Stimulated activated CD8-positive, alpha-beta memory T cell treated with anti-CD3 and anti-CD28 coated beads, Interleukin-7, amount 100 ng/mL, for 1 hour (primary cell): Measurements from ENCODE around the gene LMAN1L.

Experiments used
- DNase-seq, 2 donors: peaks; one replicate each; pipeline ENCODE4 v3.0.0-alpha.2; 2020; ENCODE audit warnings: low read depth in 2 of 2

LMAN1L gene

GRCh38 chr15:74812533-74812932 lies at the start of gene LMAN1L:
TSS of gene LMAN1L (plus strand) at chr15:74812835. CDS start at chr15:74812855, 20 bp downstream.
- DNase-seq = no peak

DNA sequence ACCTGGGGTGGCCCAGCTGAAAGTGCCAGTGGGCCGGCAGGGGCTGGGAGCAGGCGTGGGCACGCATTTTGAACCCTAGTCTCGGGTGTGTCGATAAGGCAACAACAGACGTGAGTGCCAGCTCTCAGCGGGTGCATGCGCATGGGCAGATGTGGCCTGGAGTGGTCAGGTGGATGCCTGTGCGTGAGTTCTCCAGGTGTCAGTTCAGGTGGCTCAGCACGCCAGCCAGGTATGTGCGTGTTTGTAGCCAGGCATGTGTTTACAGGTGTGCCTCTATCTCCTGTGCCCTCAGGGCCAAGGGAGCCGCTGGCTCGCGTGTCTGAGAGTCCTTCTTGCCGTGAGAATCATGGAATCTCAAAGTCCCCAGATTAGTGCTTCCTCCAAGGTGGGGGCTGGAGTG lies 49.2 kb upstream of the LMAN1L start:
- DNase-seq = no peak

DNA sequence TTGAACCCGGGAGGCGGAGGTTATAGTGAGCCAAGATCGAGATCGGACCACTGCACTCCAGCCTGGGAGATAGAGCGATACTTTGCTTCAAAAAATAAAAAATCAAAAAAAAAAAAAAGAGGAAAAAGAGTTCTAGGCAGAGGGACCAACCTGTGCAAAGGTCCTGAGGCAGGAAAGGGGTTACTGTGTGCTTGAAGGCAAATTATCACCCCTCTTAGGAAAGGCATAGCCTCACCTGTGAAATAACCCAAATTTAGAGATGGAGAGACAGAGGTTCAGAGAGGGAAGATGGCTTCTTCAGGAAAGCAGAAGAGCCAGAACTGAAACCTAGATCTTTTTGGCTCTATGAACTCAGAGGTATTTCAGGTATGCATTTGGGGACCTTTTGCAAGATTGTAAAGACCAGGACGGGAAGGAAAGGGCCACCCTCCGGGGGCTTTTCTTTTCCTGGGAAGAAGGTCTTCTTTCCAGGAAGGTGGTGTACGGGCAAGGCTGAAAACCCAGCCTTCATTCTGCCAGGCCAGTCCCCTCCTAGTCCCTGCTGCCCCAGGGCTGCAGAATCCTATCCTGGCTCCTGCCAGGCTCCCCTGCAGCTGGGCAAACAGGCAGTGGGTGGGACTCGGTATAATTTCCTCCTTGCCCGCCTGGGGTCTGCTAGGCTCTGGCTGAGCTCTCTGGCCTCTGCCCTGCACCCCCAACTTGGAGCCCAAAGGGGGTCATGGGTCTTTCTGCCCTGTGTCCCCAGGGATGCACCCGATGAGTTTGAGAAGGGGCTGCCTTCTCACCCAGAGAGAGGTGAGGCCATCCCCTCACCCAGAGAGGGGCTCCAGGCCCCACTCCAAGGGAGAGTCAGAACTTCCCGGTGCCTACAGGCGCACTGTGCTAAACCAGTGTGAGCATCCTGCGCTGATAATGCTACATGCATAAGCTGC lies 45.2 kb upstream of the LMAN1L start:
- DNase-seq = no peak

DNA sequence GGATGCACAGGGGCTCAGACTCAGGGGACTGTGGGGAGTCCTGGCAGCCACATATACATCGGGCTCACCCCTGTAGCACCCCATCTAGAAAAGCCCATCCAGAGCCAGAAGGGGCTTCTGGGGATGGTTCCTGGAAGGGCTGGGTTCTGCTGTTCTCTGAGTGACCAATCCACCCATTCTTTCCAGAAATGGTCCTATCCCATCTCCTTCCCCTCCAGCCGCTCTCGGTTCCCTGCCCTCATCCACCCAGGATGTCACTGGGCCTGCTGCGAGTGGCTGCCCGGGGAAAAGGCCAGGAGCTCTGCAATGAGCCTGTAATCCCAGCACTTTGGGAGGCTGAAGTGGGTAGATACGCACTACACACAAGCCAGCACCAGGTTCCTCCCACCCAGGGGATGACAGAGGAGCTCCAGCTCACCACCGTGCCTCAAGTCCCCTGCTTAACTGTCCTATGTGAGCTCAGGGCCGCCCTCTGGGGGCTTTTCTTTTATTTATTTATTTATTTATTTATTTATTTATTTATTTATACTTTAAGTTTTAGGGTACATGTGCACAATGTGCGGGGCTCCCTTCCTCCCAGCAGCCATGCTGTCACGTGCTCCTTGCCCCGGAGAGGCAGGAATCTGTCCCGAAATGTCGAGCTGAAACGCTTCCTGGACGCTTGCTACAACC lies 44.4 kb upstream of the LMAN1L start:
- DNase-seq = no peak

GRCh38 chr15:74768771-74769342 lies 43.8 kb upstream of the LMAN1L start:
- DNase-seq = no peak

- no peak for DNase-seq
These were observed 43.1 kb upstream of the LMAN1L start for GRCh38 chr15:74769463-74770025.

- DNase-seq = no peak
These were observed 42.3 kb upstream of the LMAN1L start for GRCh38 chr15:74770211-74770903.

GRCh38 chr15:74773329-74773728 lies 39.3 kb upstream of the LMAN1L start:
- DNase-seq = no peak

DNA sequence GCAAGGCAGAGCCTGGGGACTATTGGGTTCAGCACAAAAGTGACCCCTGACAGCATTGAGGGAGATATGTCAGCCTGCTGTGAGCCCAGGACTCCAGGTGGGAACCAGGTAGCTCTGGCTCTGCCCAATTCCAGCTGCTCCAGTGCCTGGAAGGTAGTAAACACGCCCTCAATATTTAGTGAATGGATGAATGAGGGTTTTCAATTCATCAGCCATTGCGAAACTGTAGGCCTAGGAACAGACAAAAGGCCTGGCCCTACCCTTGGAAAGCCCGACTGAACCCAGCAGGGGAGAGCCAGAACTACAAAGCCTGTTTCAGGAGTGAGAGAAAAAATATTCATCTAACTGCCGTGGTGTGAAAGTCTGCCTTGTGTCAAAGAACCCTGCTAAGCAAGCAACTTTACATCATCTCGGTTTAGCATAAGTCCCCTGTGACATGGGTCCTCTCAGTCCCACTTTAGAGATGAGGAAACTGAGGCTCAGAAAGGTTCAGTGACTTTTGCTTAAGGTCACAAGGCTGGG lies 38.8 kb upstream of the LMAN1L start:
- DNase-seq = no peak

DNA sequence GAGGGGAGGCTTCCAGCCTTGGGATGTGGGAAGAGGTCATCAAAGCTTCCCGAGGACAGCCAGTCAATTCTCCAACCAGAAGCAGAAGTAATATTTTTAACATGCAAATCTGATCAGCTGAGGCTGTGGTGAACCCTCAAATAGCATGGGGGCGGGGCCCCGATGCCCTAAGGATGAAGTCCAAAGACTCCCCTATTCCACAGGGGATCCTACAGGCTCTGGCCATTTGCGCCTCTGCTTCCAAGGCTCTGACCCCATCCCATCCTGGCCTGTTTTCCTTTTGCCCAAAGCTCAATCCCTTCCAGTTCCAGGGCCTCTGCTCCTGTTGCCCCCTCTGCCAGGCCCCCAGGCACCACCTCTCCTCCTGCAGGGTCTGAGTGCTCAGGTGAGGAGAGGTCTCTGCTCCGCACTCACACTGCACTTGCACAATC lies 37.5 kb upstream of the LMAN1L start:
- DNase-seq = no peak

DNA sequence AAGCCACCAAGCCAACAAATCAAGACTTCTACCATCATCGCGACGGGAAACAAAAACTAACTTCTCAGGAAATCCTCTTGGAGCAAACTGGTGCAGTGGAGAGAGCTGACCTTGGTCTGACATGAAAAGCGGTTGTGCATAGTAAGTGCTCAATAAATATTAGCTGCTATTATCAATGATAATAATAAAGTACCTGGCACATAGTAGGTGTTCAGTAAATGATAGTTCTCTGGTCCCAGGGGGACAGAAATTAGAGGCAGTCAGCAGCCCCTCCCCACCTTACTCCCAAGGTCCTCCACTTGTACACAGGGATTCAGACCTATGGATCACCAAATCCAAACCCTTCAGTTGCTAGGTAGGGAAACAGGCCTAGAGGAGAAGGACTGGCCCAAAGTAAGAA lies 36.7 kb upstream of the LMAN1L start:
- no peak for DNase-seq

GRCh38 chr15:74776821-74777768 lies 35.5 kb upstream of the LMAN1L start:
- no peak for DNase-seq

DNA sequence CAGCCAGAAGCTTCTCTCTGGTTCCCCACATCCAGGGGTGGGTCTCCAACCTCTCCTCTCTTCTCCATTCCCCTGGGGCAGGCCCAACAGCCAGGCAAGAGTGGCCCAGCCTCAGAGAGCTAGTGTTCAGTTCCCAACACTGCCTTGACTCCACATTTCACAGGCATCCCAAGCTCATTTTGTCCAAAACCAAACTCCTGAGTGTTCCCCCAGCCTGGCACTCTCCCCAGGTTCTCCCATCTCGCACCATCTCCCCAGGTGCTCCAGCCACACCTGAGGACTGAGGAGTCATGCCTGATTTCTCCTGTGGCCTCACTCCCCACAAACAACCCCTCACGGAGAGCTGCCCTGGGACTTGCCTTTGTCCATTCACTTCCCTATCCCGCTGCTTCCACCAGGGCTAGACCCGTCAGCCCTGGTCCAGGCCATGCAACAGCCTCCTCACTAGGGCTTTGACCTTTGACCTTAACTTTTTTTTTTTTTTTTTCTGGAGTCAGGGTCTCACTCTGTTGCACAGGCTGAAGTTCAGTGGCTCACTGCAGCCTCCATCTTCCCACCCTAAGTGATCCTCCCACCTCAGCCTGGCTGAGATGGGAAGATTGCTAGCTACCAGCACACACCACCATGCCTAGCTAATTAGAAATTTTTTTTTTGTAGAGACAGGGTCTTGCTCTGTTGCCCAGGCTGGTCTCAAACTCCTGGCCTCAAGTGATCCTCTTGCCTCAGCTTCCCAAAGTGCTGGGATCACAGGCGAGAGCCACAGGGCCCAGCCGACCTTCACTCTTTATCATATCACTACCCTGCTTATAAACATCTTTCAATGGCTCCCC lies 34.7 kb upstream of the LMAN1L start:
- DNase-seq = no peak

DNA sequence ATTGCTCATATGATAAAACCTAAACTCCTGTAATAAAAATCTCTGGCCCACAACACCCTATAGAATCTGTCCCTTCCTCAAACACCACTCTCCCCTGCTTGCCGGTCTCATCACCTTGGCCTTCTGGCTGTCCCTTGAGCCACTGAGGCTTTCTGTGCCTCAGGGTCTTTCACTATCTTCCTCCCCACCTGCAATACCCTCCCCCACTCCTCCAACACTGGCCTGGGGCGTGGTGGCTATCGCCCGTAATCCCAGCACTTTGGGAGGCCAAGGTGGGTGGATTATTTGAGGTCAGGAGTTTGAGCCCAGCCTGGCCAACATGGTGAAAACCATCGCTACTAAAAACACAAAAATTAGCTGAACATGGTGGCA lies 34.0 kb upstream of the LMAN1L start:
- no peak for DNase-seq

GRCh38 chr15:74779162-74779648 lies 33.4 kb upstream of the LMAN1L start:
- DNase-seq = no peak

- DNase-seq = no peak
These were observed 31.9 kb upstream of the LMAN1L start for GRCh38 chr15:74780523-74781430.

DNA sequence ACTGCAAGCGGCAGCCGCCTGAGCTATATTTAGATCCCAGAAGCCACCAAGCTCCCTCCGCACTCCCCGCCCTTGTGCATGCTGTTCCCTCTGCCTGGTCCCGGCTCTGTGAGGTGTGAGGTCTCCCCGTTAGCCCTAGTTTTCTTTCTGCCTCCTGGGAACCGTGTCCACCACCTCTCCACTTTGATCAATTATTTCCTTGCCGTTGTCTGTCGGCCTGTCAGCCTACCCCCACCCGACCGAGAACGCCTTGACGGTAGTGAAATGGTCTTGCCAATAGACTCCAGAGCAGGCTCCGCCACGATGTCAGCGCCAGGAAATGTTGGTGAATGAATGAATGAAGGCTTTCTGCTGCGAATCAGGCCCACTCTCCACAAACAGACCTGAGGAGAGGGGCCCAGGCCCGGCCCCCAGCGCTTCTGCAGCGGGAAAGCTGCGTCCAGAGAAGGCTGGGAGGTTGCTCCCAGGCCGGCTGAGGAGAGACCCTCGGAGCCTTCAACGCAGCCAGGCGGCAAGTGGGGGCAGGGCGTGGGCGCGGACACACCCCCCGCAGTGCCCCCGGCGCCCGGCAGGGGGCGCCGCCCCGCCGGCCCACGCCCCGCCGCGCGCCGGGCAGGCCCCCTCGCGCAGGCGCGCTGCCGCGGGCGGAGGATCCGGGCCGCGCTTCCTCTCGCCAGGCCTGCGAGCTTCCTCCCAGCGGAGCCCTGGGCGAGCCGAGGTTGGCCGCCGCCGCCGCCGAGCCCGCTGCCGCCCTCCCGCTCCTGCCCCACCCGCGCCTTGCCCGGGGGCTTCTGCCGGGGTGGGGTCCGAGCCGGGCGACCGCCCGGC lies 31.0 kb upstream of the LMAN1L start, which contains the start of gene CSK:
Gene CSK, plus strand, starts transcription at position 650 of the 828 bp plus-strand sequence. CDS start 16,218 bp downstream, outside the sequence.
- peak; percentile 49 to 61 for DNase-seq
